HG03354 (cell line): ENCODE data around the gene AQR.
"Not testable (repeated sequence)": the region's sequence is repeated elsewhere in the genome, so short reads cannot be mapped to it uniquely, and the experiment has no call there.

Source experiments
- ATAC-seq: cut with Tn5 transposase; IDR thresholded peaks from one replicate; pipeline ENCODE4 v1.9.1; 2021; ENCODE audit warnings: mild to moderate bottlenecking; ENCODE audit not compliant: unreplicated experiment, poor library complexity, severe bottlenecking

AQR gene

DNA sequence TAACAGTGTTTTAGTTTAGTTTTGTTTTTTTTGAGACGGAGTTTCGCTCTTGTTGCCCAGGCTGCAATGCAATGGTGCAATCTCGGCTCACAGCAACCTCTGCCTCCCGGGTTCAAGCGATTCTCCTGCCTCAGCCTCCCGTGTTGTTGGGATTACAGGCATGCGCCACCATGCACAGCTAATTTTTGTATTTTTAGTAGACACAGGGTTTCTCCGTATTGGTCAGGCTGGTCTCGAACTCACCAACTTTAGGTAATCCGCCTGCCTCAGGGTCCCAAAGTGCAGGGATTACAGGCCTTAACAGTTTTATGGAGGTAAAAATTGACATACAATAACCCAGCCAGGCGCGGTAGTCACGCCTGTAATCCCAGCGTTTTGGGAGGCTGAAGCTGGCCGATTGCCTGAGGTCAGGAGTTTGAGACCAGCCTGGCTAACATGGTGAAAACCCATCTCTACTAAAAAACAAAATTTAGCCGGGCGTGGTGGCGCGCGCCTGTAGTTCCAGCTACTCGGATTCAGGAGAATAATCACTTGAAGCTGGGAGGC lies 629 bp upstream of the AQR start:
- peak; percentile 21 for ATAC-seq

DNA sequence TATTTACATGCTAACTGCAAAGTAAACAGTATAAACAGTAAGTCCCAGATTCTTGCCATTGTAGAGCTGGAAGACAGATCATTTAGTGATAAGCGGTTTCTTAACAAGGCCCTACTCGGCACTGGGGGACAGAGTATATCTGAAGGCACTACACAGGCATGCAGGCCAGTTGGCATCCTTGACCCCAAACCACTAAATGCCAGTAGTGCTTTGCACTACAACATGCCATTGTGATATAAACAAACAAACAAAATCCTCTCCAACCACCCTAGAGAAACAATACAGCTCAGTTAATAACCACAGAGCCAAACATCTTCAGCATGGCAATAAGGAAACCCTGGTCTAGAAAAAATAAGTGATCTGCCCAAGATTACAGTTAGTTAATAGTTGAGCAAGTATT lies 5.3 kb downstream of the AQR start:
- no peak for ATAC-seq

GRCh38 chr15:34953851-34954250 lies 15.7 kb downstream of the AQR start:
- ATAC-seq: no peak

- ATAC-seq: no peak
Observed at GRCh38 chr15:34952481-34952880, 17.1 kb downstream of the AQR start.

DNA sequence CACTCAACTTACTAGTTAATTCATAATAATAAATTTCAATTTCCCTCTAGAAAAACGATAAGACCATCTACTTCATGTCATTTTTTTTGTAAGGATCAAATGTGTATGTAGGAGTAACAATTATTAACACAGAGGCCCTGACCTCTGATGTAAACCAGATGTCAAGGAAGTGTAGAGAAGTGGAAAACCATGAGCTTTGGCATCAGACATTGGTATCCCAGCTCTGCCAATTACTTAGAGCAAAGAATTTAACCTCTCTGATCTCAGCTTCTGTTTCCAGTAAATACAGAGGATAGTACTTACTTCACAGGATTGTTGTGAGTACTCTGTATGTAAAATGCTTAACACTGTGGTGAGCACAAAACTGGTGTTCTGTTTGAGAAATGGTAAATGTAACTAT lies 17.5 kb downstream of the AQR start:
- ATAC-seq: no peak

DNA sequence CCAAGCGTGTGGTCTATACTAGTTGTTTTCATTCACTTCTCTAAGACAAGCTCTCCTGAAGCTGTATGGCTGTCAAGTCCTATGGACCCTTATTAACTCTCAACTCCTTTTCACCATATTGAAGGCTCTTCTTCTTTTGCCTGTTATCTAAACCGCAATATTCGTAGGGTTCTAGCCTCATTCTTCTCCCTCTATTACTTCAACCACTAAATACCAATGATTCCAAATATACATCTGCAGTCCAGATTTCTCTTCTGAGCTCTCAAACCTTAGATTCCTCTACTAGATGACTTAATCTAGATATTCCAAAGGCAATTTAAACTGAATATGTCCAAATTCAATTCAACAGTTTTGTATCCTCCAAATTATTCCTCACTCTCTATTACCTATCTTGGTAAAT lies 24.6 kb downstream of the AQR start:
- ATAC-seq: no peak

GRCh38 chr15:34943711-34944110 lies 25.8 kb downstream of the AQR start:
- no peak for ATAC-seq

- ATAC-seq: not testable (repeated sequence)
Observed at GRCh38 chr15:34943264-34943663, 26.3 kb downstream of the AQR start.

DNA sequence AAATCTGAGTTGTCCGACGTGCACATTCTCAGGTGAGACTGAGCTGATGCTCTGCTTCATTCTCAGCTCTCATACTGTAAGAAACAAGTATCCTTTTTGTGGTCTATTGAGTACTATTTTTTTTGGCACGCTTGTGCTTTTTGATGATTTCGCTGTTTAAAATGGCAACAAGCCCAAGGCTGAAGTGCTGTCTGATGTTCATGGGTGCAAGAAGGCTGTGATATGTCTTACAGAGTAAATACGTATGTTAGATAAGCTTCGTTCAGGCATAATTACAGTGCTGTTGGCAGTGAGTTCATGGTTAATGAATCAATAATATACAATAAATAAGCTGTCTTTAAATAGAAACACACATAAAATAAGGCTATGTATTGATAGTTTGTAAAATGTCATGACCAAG lies 27.2 kb downstream of the AQR start:
- ATAC-seq: no peak

- ATAC-seq: no peak
Observed at GRCh38 chr15:34941831-34942230, 27.7 kb downstream of the AQR start.

DNA sequence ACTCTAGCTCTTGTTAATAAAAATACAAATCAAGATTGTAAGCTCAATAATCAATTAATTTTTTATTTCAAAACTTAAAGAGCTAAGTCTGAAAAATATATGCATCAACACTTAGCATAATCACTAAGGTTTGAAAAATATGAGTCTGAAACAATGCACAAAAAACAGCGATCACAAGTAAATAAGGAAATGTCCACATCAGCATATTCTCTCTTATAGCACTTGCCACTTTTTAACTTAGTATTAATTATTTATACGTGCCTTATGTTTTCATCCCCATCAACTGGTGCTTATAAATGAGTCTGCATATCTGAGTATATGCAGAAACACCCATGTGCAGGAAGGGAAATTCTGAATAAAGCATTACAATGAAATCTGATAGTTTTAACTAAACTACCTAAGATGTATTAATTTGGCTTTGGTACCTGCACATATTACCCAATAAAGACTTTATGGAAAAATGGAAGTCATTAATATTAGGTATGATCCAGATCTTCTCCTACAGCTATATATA lies 28.3 kb downstream of the AQR start:
- ATAC-seq: no peak

DNA sequence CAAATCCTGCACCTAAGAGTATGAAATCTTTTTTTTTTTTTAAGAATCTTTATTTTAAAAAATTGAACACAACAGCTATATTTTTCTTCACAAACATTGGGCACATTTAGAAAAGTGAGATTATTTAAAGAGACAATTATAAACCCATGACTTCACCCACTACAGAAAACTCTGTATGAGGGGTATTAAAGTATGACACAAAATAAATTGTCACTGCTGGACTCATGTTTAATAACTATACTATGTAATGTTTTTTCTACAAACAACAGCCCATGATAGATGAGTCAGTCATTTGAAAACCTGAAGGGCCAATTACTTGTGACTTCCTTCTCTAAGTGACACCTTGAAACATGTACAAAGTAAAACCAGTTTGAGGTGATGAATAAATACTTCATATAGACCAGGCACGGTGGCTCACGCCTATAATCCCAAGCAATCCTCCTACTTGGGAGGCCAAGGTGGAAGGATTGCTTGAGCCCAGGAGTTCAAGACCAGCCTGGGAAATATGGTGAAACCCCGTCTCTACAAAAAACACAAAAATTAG lies 36.0 kb downstream of the AQR start:
- ATAC-seq: no peak

- ATAC-seq: not testable (repeated sequence)
Observed at GRCh38 chr15:34928349-34928748, 41.2 kb downstream of the AQR start.

- no peak for ATAC-seq
Observed at GRCh38 chr15:34927726-34928125, 41.8 kb downstream of the AQR start.

DNA sequence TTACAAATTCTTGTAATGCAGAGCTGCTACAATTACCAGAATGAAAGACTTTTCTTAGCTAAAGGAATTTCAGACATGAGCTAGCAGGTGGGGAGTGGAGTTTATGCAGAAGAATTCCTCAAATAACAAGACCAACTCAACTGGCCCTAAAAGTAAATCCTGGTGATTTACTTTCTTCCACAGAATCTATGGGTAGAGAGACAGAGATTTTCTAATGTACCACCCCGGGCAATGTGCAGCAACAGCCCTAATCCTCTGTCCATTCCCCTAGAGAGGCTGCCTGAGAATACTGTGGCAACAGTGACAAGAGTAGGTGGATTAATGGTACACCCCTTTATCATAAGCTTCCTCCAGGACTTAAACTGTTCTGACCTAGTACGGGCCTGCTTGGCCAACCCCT lies 55.2 kb downstream of the AQR start:
- no peak for ATAC-seq

DNA sequence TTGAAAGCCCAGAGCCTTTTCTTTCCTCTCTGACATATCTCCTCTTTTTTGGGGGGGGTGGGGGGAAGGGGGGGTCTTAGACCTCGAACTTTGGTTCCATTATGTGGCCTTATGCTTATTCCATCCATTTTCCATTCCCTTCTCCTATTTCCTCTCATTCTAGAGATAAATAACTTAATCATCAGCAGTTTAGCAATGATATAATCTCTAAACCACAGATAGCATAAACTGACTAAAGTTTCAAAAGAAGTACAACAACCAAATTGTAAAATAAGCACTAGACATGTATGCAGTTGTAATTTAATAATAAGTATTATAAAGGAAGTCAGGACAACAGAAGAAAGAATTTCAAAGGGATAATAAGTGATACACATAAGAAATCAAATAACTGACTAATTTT lies 64.5 kb downstream of the AQR start:
- ATAC-seq: no peak

GRCh38 chr15:34904527-34904926 lies 65.0 kb downstream of the AQR start:
- no peak for ATAC-seq

DNA sequence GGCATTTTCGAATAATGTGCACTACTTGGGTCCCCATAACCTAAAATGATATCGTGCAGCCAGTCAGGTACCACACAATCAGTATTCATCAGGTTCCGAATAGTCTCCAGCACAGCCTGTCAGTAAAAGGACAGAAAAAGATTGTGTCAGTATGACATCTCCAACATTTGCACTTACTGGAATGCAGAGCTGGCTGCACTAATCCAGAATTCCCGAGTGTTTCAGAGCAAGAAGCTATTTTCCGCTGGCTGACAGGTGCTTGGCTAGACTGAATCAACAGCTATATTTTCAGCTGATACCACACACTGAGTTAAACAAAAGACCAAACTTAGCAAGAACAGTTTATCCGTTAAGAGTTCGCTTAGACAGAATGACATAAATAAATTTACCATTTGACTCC lies 68.8 kb downstream of the AQR start:
- no peak for ATAC-seq

GRCh38 chr15:34896183-34896582 lies 73.4 kb downstream of the AQR start:
- ATAC-seq: no peak

DNA sequence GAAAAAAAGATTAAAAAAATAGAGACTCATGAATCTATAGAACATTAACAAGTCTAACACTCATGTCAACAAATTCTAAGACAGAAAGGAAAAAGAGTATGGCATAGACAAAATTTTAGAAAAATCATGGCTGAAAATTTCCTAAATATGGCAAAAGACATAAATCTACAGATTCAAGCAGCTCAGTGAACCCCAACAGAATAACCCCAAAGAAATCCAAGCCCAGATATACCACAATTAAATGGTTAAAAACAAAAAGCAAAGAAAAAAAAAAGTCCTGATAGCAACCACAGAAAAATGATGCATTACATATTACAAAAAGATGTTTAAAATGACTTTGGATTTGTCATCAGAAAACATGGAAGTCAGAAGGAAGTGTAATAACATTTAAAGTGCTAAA lies 75.6 kb downstream of the AQR start:
- ATAC-seq: no peak

DNA sequence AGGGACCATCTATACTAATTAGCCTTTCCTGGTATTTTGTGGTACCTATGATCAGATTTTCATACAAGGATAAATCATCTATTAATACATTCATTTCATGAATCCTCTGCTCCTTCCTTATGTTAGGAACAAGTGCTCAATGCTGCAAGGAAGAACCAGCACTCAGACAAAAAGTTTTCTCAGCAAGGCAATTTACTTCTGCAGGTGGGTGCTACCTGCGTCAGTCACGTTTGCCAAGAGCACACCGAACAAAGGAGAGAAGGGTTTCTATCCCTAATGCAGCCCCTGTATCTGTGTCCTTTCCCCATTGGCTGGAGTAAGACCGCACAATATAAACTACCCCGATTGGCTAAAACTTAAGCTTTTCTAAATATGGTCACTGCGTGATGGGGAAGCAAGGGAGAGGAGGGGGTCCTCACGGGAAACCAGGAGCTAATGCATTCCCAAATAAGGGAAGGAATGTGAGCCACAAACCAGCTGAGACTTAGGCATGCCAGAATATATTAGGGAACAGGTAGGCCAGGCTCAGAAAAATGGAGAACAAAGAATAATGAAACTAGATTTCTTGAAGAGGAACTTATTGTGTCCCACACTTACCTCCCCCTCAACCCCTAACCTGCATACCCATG lies 76.5 kb downstream of the AQR start:
- ATAC-seq: no peak

DNA sequence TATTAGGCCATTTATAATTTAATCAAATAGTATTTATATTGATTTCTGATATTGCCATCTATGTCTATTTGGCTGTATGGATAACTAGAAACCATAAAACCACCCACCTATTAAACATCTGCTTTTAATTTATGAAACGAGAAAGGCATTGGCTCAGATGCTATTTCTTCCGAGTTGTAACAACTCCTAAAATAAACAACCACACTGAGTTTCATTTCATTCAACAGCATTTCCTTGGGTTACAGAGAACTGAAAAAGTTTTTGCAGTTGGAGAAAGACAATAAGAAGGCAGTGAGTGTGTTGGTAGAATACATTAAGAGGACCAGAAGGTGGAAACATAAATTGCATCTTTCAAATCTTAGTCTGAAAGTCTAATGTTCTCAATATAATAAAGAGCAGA lies 79.1 kb downstream of the AQR start:
- no peak for ATAC-seq
